ENCODE data around the gene USP10. TPM values are rescaled to one million over a fixed set of nuclear protein-coding genes. Genes with fewer than 3 reads are reported as not detected.
"Not testable (repeated sequence)": the region's sequence is repeated elsewhere in the genome, so short reads cannot be mapped to it uniquely, and the experiment has no call there.

Gene USP10
- total RNA-seq, 6 experiments from 2014 or later, result 41.5 to 53.2 (median 44.6) TPM

- ATAC-seq, result no peak
- no peak for DNase-seq
- WGBS (ENCODE audit: insufficient coverage, low coverage, low lambda C conversion rate, missing lambda C conversion rate), result 64% methylated on average over 8 of the region's 8 CpGs
Observed at GRCh38 chr16:84689111-84689510, 10.7 kb upstream of the USP10 start.

GRCh38 chr16:84690088-84690819 lies 9.5 kb upstream of the USP10 start:
- TF ChIP-seq POLR2A (IDR thresholded peaks at IDR 0.05) (no peak), CTCF (IDR thresholded peaks at IDR 0.05) (no peak)
- Histone ChIP-seq H3K4me3 (no peak overlapping the region), H3K9me3 (no peaks in the 10 kb centered on the region), H3K36me3 (no peaks in the 10 kb centered on the region), H3K27ac (no peak overlapping the region), H3K4me1 (peaks cover 0 to 2% (median 0%) of the 10 kb centered on the region in 4 donors), H3K27me3 (no peaks in the 10 kb centered on the region)
- WGBS (ENCODE audit: insufficient coverage, low coverage, low lambda C conversion rate, missing lambda C conversion rate), result 78% methylated on average over 6 of the region's 6 CpGs
- ATAC-seq, result no peak
- intact Hi-C loops (cut with DNase I), result no loop called here
- no peak for DNase-seq

More at GRCh38 chr16:84689111-84689510, 10.7 kb upstream of the USP10 start:
- Histone ChIP-seq H3K27me3 (no peaks in the 10 kb centered on the region), H3K9me3 (no peaks in the 10 kb centered on the region), H3K27ac (no peak overlapping the region), H3K4me3 (no peak overlapping the region), H3K4me1 (peaks cover 0 to 2% (median 0%) of the 10 kb centered on the region in 4 donors), H3K36me3 (no peaks in the 10 kb centered on the region)
- intact Hi-C loops (cut with DNase I), result no loop called here
- TF ChIP-seq POLR2A (IDR thresholded peaks at IDR 0.05) (no peak), CTCF (IDR thresholded peaks at IDR 0.05) (no peak)

- intact Hi-C loops (cut with DNase I), result no loop called here
- H3K36me3 ChIP-seq, result no peaks in the 10 kb centered on the region
- no peaks in the 10 kb centered on the region for H3K27me3 ChIP-seq
- WGBS (ENCODE audit: insufficient coverage, low coverage, low lambda C conversion rate, missing lambda C conversion rate), result 55% methylated on average over 6 of the region's 6 CpGs
- no peak for TF ChIP-seq CTCF (IDR thresholded peaks at IDR 0.05)
- no peak for TF ChIP-seq POLR2A (IDR thresholded peaks at IDR 0.05)
- peak in 3 of 4 donors; percentile 21 to 36 (median 21) for ATAC-seq
- no peak overlapping the region for H3K4me3 ChIP-seq
- H3K27ac ChIP-seq, result no peak overlapping the region
- no peaks in the 10 kb centered on the region for H3K9me3 ChIP-seq
- H3K4me1 ChIP-seq, result peaks cover 0 to 2% (median 0%) of the 10 kb centered on the region in 4 donors
- DNase-seq, result no peak
Observed at GRCh38 chr16:84692451-84693214, 7.2 kb upstream of the USP10 start.

- H3K4me1 ChIP-seq; H3K4me3 ChIP-seq; ATAC-seq; H3K9me3 ChIP-seq; H3K27ac ChIP-seq; H3K36me3 ChIP-seq; DNase-seq; H3K27me3 ChIP-seq; intact Hi-C loops (cut with DNase I): not testable (repeated sequence)
- WGBS (ENCODE audit: insufficient coverage, low coverage, low lambda C conversion rate, missing lambda C conversion rate), result 95% methylated on average over 10 of the region's 10 CpGs
Observed at GRCh38 chr16:84693869-84694268, 5.9 kb upstream of the USP10 start.

GRCh38 chr16:84694980-84695379 lies 4.8 kb upstream of the USP10 start:
- ATAC-seq, result no peak
- no peak overlapping the region for H3K27ac ChIP-seq
- no peak for DNase-seq
- no peaks in the 10 kb centered on the region for H3K36me3 ChIP-seq
- no peaks in the 10 kb centered on the region for H3K9me3 ChIP-seq
- intact Hi-C loops (cut with DNase I), result no loop called here
- WGBS (ENCODE audit: insufficient coverage, low coverage, low lambda C conversion rate, missing lambda C conversion rate), result 79% methylated on average over 2 of the region's 2 CpGs
- H3K27me3 ChIP-seq, result no peaks in the 10 kb centered on the region
- H3K4me3 ChIP-seq, result no peak overlapping the region
- H3K4me1 ChIP-seq, result peaks cover 0 to 8% (median 0%) of the 10 kb centered on the region in 4 donors
- no peak for TF ChIP-seq CTCF (IDR thresholded peaks at IDR 0.05)
- no peak for TF ChIP-seq POLR2A (IDR thresholded peaks at IDR 0.05)
